Keratinocyte (primary cell): Measurements from ENCODE around the gene TCERG1L. TPM values are rescaled to one million over a fixed set of nuclear protein-coding genes. Genes with fewer than 3 reads are reported as not detected.

Experiments used
- DNase-seq: peaks from one replicate; pipeline ENCODE4 v3.0.0-alpha.2; 2011; ENCODE audit warnings: low read depth, missing footprints, low spot score
- FAIRE-seq: peaks from 2 replicates; lab custom pipeline; 2011; peaks lifted over from hg19 to GRCh38; lab: Jason Lieb, UNC
- H2AFZ ChIP-seq: 2 replicates; pipeline ENCODE4 v1.6.0; 2012; ENCODE audit warnings: low read length, control low read depth, inconsistent platforms; ENCODE audit not compliant: control insufficient read depth
- H3K27ac ChIP-seq: 2 replicates; pipeline ENCODE4 v1.5.1; 2011; ENCODE audit warnings: low read length; ENCODE audit not compliant: control insufficient read depth, insufficient read depth
- H3K27me3 ChIP-seq: 3 replicates; pipeline ENCODE4 v1.6.0; 2011; ENCODE audit warnings: low read length; ENCODE audit not compliant: control insufficient read depth, insufficient read depth; ENCODE audit errors: extremely low read depth
- H3K36me3 ChIP-seq, 2 experiments: 2 replicates in 1 of 2; 3 replicates in 1 of 2; pipeline ENCODE4 v1.5.1; 2011; ENCODE audit warnings: low read length in 2 of 2, mild to moderate bottlenecking in 1 of 2; ENCODE audit not compliant: control insufficient read depth in 2 of 2, insufficient read depth in 2 of 2; ENCODE audit errors: extremely low read depth in 1 of 2
- H3K4me1 ChIP-seq: 3 replicates; pipeline ENCODE4 v1.5.1; 2011; ENCODE audit warnings: low read length; ENCODE audit not compliant: control insufficient read depth, insufficient read depth; ENCODE audit errors: extremely low read depth
- H3K4me2 ChIP-seq: 3 replicates; pipeline ENCODE4 v1.6.0; 2011; ENCODE audit warnings: low read depth, low read length; ENCODE audit not compliant: control insufficient read depth, insufficient read depth; ENCODE audit errors: extremely low read depth
- H3K4me3 ChIP-seq, 3 experiments: fragments of 200-600 bp in 1 of 3; sonication (generic) in 1 of 3; 2 replicates in 2 of 3; 3 replicates in 1 of 3; pipeline ENCODE4 v1.5.1; 2011 to 2016; ENCODE audit warnings: low read length in 3 of 3, mild to moderate bottlenecking in 3 of 3, control low read depth in 2 of 3, inconsistent platforms in 1 of 3, low read depth in 1 of 3, mixed read lengths in 1 of 3, mixed run types in 1 of 3, moderate library complexity in 1 of 3; ENCODE audit not compliant: control insufficient read depth in 2 of 3, insufficient read depth in 2 of 3; ENCODE audit errors: extremely low read depth in 1 of 3
- H3K79me2 ChIP-seq: 2 replicates; pipeline ENCODE4 v1.6.0; 2012; ENCODE audit warnings: low read length; ENCODE audit not compliant: control insufficient read depth, insufficient read depth
- H3K9ac ChIP-seq: 3 replicates; pipeline ENCODE4 v1.6.0; 2011; ENCODE audit warnings: low read length; ENCODE audit not compliant: control insufficient read depth, insufficient read depth; ENCODE audit errors: extremely low read depth
- H3K9me1 ChIP-seq: 3 replicates; pipeline ENCODE4 v1.6.0; 2011; ENCODE audit warnings: low read length; ENCODE audit not compliant: control insufficient read depth, insufficient read depth; ENCODE audit errors: extremely low read depth
- H3K9me3 ChIP-seq: 2 replicates; pipeline ENCODE4 v1.5.1; 2012; ENCODE audit warnings: low read depth, low read length; ENCODE audit not compliant: control insufficient read depth
- H4K20me1 ChIP-seq: 3 replicates; pipeline ENCODE4 v1.6.0; 2011; ENCODE audit warnings: low read length; ENCODE audit not compliant: control insufficient read depth, insufficient read depth; ENCODE audit errors: extremely low read depth
- EZH2 ChIP-seq: IDR thresholded peaks from one replicate; pipeline ENCODE4 v1.6.1; 2012; ENCODE audit warnings: inconsistent platforms, mild to moderate bottlenecking, low read length, moderate library complexity
- dilution Hi-C: fragments of 300-500 bp; cut with MboI; formaldehyde crosslinking; loops from one replicate; pipeline ENCODE4 v1.7.0; 2020; ENCODE audit warnings: low sequenced_read_pairs; ENCODE audit not compliant: extremely low pct_ligation_motif_present
- polyA plus RNA-seq, 5 experiments: library from polyadenylated mRNA; depleted of rRNA in 3 of 5; stranded (reverse) in 3 of 5; stranded (forward) in 1 of 5; unstranded in 1 of 5; fragments of >200 nt; gene quantifications; 1 replicate in 1 of 5; 2 replicates in 3 of 5; 3 replicates in 1 of 5; pipeline versions ENCODE4 v1.2.1 to v1.2.3, GENCODE V29; 2011 to 2012; ENCODE audit warnings: missing spikeins in 2 of 5, low read depth in 1 of 5, low replicate concordance in 1 of 5
- TF ChIP-seq, protein P1 (sequence below), 3 experiments: IDR thresholded peaks in 1 of 3; conservative IDR thresholded peaks in 1 of 3; optimal IDR thresholded peaks in 1 of 3; 2 replicates in 2 of 3; 3 replicates in 1 of 3; pipeline versions ENCODE3 to v1.5.1; 2011; ENCODE audit warnings: low read length in 3 of 3, mild to moderate bottlenecking in 3 of 3, moderate library complexity in 2 of 3, control low read depth in 1 of 3, inconsistent platforms in 1 of 3; ENCODE audit not compliant: insufficient read depth in 2 of 3; ENCODE audit errors: extremely low read depth in 1 of 3

TCERG1L gene
- polyA plus RNA-seq, 1 donor (not counting 4 experiments of a cell fraction or from before 2014, with no cell fraction given) = not detected

DNA sequence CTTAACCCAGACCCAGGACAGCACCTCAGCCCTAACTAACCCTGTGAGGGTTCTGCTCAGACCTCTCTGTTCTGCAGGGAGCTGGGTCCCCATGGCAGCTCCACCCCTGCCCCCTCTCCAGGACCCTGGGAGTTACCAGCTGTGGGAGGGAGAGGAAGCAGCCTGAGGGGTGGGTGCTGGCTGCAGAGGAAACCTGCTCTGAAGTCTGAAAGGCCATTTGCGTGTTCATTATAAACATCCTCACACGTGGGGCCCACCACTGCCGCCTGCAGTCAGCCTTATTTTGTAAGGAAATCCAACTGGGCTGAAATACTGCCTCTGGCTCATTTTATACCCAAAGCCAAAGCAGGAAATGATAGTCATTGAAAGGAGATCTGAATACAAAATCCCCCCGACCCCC lies 195.7 kb downstream of the TCERG1L start:
- H3K9ac ChIP-seq = no peak overlapping the region
- H3K4me2 ChIP-seq = no peak overlapping the region
- FAIRE-seq (no peak), DNase-seq (no peak)
- no peaks in the 10 kb centered on the region for H3K79me2 ChIP-seq
- TF ChIP-seq EZH2 = no peak
- TF ChIP-seq, protein P1, sequence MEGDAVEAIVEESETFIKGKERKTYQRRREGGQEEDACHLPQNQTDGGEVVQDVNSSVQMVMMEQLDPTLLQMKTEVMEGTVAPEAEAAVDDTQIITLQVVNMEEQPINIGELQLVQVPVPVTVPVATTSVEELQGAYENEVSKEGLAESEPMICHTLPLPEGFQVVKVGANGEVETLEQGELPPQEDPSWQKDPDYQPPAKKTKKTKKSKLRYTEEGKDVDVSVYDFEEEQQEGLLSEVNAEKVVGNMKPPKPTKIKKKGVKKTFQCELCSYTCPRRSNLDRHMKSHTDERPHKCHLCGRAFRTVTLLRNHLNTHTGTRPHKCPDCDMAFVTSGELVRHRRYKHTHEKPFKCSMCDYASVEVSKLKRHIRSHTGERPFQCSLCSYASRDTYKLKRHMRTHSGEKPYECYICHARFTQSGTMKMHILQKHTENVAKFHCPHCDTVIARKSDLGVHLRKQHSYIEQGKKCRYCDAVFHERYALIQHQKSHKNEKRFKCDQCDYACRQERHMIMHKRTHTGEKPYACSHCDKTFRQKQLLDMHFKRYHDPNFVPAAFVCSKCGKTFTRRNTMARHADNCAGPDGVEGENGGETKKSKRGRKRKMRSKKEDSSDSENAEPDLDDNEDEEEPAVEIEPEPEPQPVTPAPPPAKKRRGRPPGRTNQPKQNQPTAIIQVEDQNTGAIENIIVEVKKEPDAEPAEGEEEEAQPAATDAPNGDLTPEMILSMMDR (optimal IDR thresholded peaks at IDR 0.05 in 1 of 3, IDR thresholded peaks at IDR 0.05 in 1 of 3, conservative IDR thresholded peaks at IDR 0.05 in 1 of 3; ENCODE audit: extremely low read depth in 1 of 3, insufficient read depth in 2 of 3, low read length in 3 of 3) = no peak
- H4K20me1 ChIP-seq = no peaks in the 10 kb centered on the region
- no peaks in the 10 kb centered on the region for H3K36me3 ChIP-seq
- H3K27ac ChIP-seq = no peak overlapping the region
- H3K9me1 ChIP-seq = no peaks in the 10 kb centered on the region
- H3K9me3 ChIP-seq = peaks cover 11% of the 10 kb centered on the region
- no peak overlapping the region for H3K4me3 ChIP-seq
- no peaks in the 10 kb centered on the region for H3K27me3 ChIP-seq
- no peak overlapping the region for H2AFZ ChIP-seq
- H3K4me1 ChIP-seq = no peaks in the 10 kb centered on the region
- dilution Hi-C loops = no loop called here

DNA sequence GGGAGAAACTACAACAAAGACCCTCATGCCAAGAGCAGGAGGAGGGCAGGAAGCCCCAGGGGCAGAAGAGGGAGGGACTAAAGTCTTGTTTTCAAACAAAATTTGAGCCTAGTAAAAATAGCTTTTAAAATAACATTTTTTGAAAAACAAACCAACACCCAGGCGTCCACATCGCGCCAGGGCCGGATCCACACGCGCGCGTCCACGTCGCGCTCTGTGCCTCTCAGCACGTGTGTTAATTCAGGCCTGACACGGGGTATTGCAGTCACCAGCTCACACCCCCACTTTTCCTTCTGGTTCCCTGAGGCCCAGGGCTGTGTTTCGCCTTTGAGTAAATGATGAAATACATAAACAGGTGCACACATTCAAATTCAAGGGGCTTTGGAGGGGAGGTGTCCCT lies 196.2 kb downstream of the TCERG1L start:
- Histone ChIP-seq H4K20me1 (no peaks in the 10 kb centered on the region), H3K9me3 (peaks cover 9% of the 10 kb centered on the region), H3K27ac (no peak overlapping the region), H3K4me3 (no peak overlapping the region), H2AFZ (no peak overlapping the region), H3K4me2 (no peak overlapping the region), H3K27me3 (no peaks in the 10 kb centered on the region), H3K9me1 (no peaks in the 10 kb centered on the region), H3K4me1 (no peaks in the 10 kb centered on the region), H3K36me3 (no peaks in the 10 kb centered on the region), H3K79me2 (no peaks in the 10 kb centered on the region), H3K9ac (no peak overlapping the region)
- DNase-seq (no peak), FAIRE-seq (no peak)
- dilution Hi-C loops = no loop called here
- TF ChIP-seq, protein P1 (optimal IDR thresholded peaks at IDR 0.05 in 1 of 3, IDR thresholded peaks at IDR 0.05 in 1 of 3, conservative IDR thresholded peaks at IDR 0.05 in 1 of 3; ENCODE audit: extremely low read depth in 1 of 3, insufficient read depth in 2 of 3, low read length in 3 of 3) = no peak
- TF ChIP-seq EZH2 = no peak
